Islet precursor cell (in vitro differentiated cells): ENCODE measurements around the gene PEG3.
"Not testable (repeated sequence)": the region's sequence is repeated elsewhere in the genome, so short reads cannot be mapped to it uniquely, and the experiment has no call there.

Experiments
- DNase-seq: peaks from one replicate; pipeline ENCODE4 v3.0.0-alpha.2; 2018

PEG3 gene

GRCh38 chr19:56840451-56841192, at the start of gene PEG3, which contains the start of gene ZIM2:
PEG3 (minus strand) TSS chr19:56840726; CDS start chr19:56824655, 16,071 bp downstream.
ZIM2 (minus strand) TSS chr19:56840726; CDS start chr19:56824277, 16,449 bp downstream.
- DNase-seq = no peak

- DNase-seq = no peak
Measured at GRCh38 chr19:56885173-56885985, 44.9 kb upstream of the PEG3 start.

GRCh38 chr19:56884441-56884840, 43.9 kb upstream of the PEG3 start:
- no peak for DNase-seq

GRCh38 chr19:56880592-56881190, 40.2 kb upstream of the PEG3 start:
- DNase-seq = no peak

- DNase-seq = no peak
Measured at GRCh38 chr19:56877069-56877715, 36.7 kb upstream of the PEG3 start.

GRCh38 chr19:56875717-56876116, 35.2 kb upstream of the PEG3 start:
- no peak for DNase-seq

- no peak for DNase-seq
Measured at GRCh38 chr19:56874530-56874929, 34.0 kb upstream of the PEG3 start.

- no peak for DNase-seq
Measured at GRCh38 chr19:56873493-56873892, 33.0 kb upstream of the PEG3 start.

GRCh38 chr19:56869886-56870285, 29.4 kb upstream of the PEG3 start:
- no peak for DNase-seq

- DNase-seq = no peak
Measured at GRCh38 chr19:56868446-56868845, 27.9 kb upstream of the PEG3 start.

GRCh38 chr19:56866538-56866937, 26.0 kb upstream of the PEG3 start:
- no peak for DNase-seq

GRCh38 chr19:56864443-56865125, 24.1 kb upstream of the PEG3 start:
- DNase-seq = no peak

- DNase-seq = no peak
Measured at GRCh38 chr19:56862741-56863140, 22.2 kb upstream of the PEG3 start.

- DNase-seq = not testable (repeated sequence)
Measured at GRCh38 chr19:56860409-56860808, 19.9 kb upstream of the PEG3 start.

- DNase-seq = no peak
Measured at GRCh38 chr19:56858026-56858425, 17.5 kb upstream of the PEG3 start.

- DNase-seq = no peak
Measured at GRCh38 chr19:56856822-56857221, 16.3 kb upstream of the PEG3 start.

- not testable (repeated sequence) for DNase-seq
Measured at GRCh38 chr19:56852361-56852760, 11.8 kb upstream of the PEG3 start.

GRCh38 chr19:56848166-56848565, 7.6 kb upstream of the PEG3 start:
- no peak for DNase-seq

GRCh38 chr19:56842412-56842811, 1.9 kb upstream of the PEG3 start:
- DNase-seq = no peak

GRCh38 chr19:56841193-56841543, 642 bp upstream of the PEG3 start:
- no peak for DNase-seq

GRCh38 chr19:56839652-56840450, 675 bp downstream of the PEG3 start:
- no peak for DNase-seq
